NCI-H187 treated with DMSO at 0.1 percent for 48 hours (cell line): Measurements from ENCODE around the gene MACROD2.

ENCODE experiments used
- DNase-seq: peaks from one replicate; lab custom pipeline; 2025; lab: John Stamatoyannopoulos, UW

The MACROD2 gene

DNA sequence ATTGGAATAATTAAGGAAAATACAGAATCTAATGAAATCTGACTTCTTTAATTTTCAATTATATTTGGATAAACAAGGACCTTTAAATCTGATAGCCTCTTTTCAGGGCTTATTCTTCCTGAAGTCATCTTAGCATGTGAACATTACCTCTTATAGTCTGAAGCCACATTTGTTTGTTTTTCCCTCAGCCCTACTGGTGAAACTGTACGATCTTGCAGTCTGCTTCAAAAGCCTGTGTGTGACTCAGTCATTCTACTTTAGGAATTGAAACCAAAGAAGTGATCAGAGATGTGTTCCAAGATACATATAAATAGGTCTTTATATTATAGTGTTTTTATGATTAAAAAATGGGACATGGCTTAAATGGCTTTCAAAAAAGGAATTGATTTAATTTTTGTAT lies 67.5 kb downstream of the MACROD2 start:
- no peak for DNase-seq

DNA sequence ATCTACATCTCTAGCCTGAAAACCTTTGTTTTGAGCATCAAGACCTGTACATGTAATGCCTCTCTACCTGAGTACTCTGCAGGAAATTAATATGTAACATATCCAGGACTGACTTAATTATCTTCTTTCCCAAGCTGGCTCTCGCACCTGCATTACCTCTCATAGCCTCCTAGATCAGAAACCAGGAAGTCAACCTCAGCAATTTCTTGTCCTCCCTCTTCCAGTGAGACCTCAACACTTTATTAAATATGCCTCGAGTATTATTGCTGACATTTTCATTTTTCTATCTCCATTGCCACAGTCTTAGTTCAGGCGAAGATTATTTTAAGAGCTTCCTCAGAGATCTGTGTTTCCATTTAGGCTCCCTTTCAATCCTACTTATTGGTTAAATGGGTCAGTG lies 69.0 kb downstream of the MACROD2 start:
- no peak for DNase-seq

DNA sequence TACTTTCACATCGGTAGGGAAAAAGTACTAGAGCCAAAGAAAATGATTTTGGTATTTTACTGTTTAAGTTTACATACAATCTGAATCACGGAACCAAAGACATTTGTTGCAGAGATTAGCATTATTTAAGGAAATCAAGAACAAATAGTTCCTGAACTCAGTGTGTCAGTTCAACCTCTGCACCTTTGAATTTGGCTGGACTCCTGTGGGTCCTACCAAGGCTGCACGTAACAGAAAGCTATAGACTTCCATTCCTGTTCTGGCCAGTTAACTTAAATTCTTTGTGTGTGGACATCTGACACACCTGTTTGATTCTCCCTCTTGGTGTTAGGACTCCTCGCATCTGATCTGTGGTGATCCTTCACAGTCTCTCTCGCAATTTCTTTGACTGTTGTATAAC lies 69.6 kb downstream of the MACROD2 start:
- no peak for DNase-seq

DNA sequence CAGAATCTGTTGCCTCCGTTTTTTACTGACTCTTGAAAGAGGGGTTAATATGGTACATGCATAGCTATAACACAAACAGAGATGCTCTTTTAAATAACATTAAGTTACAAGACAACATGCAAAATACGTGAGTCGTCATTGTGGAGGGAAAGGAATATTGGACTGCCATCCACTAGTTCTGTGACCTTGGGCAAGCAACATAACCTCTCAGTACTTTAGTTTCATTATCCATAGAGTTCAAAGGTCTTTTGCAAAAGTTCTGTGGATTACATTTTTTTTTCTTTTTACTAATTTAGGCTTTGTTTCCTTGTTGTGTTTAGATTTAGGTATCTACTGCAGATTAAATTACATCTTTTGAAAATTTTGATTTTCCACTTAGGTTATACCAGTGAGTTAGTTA lies 70.5 kb downstream of the MACROD2 start:
- DNase-seq, result no peak

DNA sequence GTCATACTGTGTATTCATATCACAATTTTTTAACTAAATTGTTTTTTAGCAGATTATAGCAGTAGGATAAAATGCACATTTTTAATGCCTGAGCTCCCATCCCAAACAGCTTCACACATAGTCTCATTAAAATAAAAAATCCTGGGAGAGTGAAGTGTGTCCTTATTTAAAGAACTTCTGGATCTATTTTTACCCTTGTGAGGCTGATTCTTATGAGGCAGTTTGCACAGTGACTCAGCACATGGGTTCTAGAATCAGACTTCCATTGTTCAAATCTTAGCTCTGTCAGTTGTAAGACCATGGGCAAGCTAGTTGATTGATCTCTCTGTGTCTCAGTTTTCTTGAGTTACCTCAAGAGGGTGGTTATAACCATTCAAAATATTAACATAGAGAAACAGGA lies 72.3 kb downstream of the MACROD2 start:
- no peak for DNase-seq

DNA sequence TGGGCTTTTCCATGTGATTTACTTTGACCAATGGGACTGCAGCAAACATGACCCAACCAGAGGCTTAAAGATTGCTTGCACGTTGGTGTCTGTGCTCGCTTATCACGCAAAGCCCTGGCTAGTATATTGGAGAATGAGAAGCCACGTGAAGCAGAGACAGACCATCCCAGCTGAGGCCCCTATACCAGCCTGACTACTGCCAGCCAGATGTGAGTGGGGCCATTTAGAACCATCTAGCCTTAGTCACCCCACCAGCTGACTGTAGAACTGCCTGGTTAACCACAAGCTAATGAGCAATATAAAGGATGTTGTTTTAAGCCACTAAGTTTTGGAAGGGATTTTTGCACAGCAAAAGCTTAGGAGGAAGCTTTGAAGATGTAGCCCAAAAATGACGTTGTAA lies 74.5 kb downstream of the MACROD2 start:
- no peak for DNase-seq

DNA sequence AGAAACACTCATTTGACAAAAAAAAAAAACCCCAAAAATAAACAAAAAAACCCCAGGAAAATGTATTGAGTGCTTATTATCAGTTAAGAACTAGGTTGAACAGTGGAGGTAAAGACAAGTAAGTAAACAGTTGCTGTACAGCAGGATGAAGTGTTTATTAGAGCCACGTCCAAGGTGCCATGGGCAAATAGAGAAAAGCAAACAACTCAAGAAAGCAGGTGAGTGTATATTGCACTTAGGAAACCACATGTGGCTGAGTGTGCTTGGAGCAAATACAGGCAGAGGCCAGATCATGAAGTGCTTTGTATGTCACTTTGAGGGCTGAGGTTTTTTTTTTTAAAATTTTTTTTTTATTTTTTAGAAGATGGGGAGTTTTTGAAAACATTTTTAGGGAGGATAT lies 98.3 kb downstream of the MACROD2 start:
- DNase-seq, result peak; percentile 71

DNA sequence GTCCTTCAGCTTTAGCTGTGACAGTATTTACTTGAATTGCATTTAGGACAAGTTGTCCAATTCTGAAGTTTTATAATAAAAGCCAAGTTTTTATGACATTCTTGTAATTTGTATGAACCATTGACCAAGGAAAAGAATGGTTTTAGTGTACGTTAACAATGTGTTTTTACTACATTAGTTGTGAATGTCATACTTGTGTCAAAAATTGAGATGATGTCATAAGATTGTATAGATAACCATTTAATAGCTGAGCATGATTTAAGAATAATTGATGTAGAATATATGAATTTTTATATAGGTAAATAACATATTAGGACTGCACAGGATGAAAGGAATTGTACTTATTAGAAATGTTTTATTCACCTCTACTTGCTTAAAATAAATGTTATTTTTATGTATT lies 102.9 kb downstream of the MACROD2 start:
- DNase-seq, result no peak

DNA sequence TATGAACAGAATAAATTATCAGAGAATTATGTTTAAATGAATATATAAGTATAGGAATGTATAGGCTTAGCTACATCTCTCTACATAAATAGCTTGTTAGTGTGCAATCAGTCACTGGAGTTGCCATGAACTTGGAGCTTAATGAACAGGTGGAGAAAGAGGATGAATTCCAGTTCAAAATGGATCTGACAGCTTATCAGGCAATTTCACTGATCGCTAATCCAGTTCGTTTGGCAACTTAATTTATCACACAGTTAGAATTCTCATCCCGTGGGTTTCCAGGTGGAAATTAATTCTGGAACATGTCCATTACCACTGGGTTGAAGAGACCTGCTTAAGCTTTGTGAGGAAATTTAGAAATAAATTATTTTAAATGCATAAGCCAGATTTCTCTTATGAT lies 118.1 kb downstream of the MACROD2 start:
- no peak for DNase-seq

DNA sequence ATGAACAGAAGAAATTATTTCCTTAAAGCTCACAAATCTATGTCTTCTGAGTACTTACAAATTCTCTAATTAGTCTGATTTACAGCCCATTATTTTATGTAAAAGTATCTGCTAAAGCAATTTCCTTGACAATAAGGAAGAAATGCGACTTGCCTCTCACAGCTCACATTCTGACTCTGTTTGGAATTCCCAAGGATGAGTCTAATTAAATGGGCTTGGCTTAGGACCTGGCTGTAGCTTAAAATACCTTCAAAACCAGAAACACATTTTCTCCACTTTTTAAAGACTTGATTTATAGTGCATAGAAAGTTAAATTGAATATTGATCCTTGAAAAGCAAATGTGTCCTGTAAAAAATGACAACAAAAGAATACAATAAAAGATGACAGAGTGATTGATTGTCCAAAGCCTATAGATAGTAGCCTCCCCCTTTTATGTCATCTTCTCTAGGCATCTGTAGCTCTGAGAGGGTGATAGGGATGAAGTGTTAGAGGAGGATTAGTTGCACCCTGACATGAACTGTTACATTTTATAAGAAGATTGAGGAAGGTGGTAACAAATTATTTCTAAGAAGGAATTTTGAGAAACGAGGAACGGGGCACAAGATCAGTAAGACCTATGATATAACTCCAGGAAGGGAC lies 118.9 kb downstream of the MACROD2 start:
- DNase-seq, result no peak

DNA sequence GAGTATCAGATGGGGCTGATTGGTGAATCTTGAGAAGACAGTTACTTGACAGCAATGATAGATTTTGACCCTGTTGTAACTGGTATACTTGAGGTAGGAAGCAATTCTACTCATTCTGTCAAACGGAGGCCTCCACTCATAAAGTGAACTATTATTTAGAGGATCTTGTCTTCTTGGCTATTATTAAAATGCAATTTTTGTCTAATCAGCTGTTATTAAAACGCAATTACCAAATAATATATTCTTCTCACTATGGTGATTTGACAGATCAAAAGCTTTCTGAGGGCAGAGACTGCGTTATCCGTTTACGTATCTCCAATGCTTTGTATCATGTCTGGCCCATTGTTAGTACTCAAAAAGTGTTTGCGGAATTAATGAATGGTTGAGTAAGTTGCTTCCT lies 120.7 kb downstream of the MACROD2 start:
- no peak for DNase-seq

DNA sequence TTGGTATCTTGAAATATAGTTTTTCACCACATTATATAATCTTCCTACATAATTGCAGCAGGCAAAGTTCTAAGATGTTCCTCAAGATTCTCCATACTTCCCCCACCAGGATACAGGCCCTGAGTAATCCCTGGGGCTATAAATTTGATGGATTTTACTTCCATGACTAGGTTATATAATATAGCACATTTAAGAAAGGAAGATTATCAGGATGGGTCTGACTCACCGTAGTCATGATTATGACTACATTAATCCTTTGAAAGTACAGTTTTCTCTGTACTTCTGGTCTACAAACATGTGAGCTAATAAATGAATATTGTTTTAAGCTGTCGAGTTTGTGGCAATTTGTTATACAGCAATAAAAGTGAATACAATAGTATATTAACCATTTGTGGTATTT lies 122.5 kb downstream of the MACROD2 start:
- no peak for DNase-seq

DNA sequence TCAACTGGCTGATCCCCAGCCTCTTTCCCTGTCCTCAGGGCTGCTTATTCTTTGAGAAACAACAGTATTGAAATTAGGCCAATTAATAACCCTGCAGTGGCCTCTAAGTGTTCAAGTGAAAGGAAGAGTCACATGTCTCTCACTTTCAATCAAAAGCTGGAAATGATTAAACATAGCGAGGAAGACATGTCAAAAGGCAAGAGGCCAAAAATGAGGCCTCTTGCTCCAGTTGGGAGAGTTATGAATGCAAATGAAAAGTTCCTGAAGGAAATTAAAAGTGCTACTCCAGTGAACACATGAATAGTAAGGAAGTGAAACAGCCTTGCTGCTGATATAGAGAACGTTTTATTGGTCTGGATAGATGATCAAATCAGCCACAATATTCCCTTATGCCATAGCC lies 131.5 kb downstream of the MACROD2 start:
- DNase-seq, result no peak

DNA sequence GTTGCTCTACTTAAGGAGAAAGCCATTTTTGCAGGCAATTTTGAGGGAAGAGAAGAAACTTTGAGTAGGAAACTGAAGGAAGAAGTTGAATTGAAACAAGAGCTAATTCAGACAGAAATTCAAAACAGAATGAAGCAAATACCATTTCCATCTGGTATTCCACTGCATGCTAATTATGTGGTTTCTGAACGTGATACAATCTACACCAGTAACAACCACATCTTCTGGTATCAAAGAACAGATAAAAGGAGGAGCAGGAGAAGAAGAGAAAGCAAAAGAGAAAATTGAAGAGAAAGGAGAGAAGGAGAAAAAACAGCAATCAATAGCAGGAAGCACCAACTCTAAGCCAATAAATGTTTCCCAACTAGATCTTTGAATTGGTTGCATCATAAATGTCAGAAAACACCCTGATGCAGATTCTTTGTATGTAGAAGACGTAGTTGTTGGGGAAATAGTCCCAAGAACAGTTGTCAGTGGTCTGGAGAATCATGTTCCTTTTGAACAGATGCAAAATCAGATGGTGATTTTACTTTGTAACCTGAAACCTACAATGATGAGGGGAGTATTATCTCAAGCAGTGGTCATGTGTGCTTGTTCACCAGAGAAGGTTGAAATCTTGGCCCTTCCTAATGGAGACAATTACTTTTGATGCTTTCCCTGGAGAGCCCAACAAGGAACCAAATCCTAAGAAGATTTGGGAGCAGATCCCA lies 132.4 kb downstream of the MACROD2 start:
- DNase-seq, result no peak

DNA sequence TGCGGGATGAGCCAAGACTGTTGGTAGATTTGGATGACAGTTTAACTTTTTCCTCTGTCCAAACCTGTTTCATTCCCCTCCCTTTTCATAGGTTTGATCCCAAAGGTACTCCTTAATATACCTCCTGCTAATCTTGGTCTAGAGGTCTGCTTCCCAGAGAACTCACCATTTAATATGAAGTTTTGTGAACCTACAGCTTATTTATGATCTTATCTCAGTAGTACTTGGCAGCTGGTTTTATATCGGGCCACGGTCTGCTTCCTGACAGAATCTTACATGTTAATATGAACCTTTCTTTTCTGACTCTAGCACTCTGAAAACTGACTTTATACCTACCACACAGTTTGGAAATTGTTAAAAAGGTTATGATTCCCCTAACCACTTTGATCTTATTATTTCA lies 138.7 kb downstream of the MACROD2 start:
- no peak for DNase-seq

DNA sequence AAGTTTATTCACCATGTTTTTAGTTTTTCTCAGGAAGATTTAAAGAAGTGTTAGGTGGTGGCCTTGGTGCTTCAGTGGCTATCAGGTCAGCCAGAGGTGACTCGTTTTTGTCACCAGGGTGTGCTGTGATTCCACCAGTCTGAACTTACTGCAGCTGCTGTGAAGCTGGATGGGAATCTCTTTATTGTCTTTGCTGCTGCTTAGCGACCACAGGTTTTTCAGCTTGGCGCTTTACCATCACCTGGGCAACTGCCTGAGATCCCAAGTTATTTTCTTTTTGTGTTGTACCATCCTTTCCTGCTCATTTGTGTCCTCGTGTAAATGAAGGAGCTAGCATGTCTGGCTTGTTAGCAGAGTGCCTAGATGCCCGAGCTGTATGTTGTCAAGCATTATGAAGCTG lies 146.9 kb downstream of the MACROD2 start:
- DNase-seq, result peak; percentile 3

DNA sequence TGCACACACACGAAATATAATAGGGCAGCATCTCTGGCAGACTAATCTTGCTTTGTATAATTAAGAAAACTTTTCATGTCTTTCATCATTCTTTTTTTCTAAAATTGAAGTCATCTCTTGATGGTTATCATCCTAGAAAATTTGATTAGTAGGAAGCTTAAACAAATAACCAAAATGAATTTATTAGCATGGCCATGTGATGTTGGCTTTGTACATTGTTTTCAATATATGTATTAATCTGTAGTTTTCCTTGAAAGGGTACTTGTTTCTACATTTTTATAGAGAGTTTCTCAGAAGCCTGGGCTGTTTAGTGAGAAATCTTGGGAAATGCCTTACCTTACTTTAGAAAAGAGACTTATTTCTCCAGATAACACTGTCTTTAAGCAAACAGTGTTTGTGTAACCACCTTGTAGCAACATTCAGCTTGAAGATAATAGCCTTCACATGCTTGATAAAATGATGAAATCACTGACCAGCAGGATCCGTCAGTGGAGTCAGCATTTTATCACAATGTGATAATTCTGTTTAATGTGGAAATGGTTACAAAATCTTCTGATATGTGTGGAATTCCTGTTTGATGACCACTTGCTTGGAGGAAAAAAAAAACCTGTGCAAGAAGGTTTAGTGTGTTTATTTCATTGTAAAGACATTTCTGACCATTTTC lies 147.8 kb downstream of the MACROD2 start:
- no peak for DNase-seq

DNA sequence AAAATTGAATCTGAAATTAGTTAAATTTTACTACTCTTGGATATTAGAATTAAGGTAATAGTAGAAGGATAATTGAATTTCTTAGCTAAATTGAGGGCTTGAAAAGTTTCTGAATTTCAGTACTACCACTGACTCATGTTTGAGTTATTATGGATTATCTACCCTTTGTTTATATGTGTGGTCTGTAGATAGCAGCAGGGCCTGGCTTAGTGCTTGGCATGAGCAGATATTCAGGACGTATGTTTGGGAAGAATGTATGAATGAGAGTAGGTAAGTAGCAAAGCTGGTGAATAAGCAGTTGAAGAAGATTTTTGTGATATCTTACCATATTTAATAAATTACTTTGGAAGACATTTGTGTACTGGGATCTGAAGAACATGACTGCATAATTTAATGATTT lies 152.7 kb downstream of the MACROD2 start:
- no peak for DNase-seq

DNA sequence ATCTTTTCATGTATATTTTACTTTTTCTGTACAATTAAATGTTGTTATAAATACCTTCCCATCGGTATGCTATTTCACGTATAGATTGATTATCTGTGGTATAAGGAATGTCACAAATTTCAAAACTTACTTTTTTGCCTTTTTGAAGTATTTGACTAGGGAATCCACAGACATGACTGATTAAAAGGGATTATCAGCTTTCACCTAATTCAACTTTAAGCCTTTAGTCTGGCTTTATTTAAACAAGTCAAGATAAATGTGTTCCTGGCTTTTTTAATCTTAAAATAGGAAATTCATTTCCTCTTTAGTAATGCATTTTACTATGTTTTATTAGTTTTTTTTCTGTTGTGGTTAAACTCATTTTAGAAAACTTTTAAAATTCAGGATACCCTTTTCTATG lies 160.0 kb downstream of the MACROD2 start:
- DNase-seq, result no peak

DNA sequence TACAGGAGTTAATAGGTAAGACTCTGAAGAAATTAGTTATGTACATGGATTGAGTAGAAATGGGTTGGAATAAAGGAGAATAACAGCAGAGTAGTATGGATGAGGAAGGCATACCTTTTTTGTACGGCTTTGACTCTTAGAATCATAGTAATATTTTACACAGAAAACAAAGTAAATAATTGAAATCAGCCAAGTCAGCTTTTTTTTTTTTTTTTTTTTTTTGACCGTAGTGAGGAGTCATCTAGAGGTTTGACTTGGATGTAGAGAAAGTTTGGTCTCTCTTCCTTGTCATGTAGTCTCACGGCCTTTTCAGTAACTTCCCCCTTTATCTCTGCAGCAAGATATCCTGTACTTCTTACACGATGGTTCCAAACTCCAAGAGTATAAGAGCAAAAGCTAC lies 183.2 kb downstream of the MACROD2 start:
- no peak for DNase-seq

DNA sequence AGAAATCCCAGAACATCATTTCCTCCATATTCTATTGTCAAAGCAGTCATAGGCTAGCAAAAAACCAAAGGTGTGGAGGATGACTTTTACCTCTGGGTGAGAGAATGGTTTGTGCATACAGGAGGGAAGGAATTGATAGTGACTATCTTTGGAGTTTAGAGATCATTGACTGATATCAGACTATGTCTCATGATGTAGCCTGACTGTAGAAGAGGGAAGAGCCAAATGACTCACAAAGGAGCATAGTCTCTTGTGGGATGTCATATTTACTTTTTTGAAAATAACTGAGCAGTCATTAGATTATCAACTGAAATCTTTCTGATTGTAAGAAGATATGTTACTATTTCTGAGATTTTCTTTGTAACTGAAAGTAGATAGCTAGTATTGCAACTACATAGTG lies 183.6 kb downstream of the MACROD2 start:
- no peak for DNase-seq

DNA sequence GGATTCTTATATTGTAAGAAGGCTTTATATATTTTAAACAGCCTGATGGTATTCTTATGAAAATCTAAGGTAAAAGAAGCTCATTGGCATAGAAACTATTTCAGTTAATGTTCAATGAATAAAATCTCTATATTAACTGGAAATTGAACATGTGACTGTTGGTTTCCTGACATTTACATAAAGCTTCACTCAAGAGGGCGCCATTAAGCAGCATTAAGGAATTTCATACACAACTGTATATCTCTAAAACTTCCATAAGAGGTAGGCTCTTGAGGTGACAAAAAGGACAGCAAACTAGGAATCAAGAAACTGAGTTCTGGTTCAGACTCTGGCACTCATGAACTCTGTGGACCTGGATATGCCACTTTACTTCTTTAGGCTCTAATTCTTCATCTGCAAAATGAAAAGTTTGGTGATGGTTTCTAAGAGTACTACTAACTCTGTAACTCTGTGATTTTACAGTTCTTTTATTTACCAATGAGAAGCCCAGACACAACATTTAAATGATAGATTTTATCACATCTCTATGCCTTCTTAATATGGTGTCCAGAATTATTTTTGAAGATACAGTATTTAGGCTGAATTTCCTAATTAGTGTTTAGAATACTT lies 194.6 kb downstream of the MACROD2 start:
- no peak for DNase-seq

DNA sequence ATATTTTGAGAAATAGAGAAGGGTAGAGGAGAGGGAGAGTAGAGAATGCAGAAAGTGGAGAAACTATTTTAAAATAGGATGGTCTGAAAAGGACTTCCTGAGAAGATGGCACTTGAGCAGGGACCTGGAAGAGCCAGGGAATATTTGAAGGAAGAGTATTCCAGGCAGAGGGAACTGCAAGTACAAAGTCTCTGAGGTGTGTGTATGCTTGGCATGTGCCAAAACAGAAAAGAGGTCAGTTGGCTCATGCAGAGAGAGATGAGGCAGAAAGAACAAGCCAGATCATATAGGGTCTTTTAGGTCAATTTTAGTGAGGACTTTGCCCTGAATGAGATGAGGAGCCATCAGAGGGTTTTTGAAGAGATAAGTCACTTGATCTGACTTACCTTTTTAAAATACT lies 196.2 kb downstream of the MACROD2 start:
- no peak for DNase-seq
